NCI-H146 treated with DMSO at 0.1 percent for 48 hours (cell line): ENCODE results near the gene CCRL2.
A peak's percentile ranks its signal among the peaks of the same experiment; 100 is the strongest.
"Not testable (repeated sequence)": the region's sequence is repeated elsewhere in the genome, so short reads cannot be mapped to it uniquely, and the experiment has no call there.

ENCODE experiments used
- DNase-seq: peaks from one replicate; lab custom pipeline; 2025; ENCODE audit not compliant: unreplicated experiment; lab: John Stamatoyannopoulos, UW

The CCRL2 gene

DNA sequence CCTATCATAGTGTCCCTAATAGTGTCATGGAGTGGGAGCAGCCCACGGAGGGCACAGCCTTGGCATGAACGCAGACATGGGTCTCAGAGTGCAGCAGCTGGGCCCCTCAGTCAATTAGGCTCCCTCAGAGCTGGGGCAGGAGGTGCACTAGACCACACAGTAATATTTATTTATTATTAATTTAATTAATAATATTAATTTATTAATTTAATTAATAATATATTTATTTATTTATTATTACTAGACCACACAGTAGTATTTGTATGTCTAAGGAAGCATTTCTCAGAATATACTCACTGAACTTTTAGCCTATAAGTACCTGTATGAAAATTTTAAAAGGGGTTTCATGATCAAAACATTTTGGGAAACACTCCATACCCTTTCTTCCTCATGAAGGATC lies 5.5 kb upstream of the CCRL2 start:
- DNase-seq: no peak

GRCh38 chr3:46402902-46403301 lies 4.2 kb upstream of the CCRL2 start:
- DNase-seq: not testable (repeated sequence)

- DNase-seq: no peak
Observed at GRCh38 chr3:46405301-46406019, 1.6 kb upstream of the CCRL2 start.

DNA sequence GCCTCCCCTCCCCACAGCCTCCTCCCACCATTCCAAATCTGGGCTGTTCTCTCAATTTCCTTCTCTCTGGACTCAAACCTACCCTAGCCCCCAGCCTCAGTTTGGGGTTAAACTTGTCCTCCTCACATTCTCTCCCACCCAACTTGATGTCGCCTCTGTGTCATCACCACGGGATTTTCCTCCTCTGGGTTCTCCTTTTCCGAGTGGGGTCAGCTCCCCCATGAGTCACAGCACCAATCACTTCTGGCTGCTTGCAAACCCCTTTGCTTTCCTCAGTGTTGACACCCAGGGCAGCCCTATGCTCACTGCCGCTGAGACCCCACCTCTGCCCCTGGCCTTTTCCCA lies 644 bp upstream of the CCRL2 start:
- DNase-seq: no peak

DNA sequence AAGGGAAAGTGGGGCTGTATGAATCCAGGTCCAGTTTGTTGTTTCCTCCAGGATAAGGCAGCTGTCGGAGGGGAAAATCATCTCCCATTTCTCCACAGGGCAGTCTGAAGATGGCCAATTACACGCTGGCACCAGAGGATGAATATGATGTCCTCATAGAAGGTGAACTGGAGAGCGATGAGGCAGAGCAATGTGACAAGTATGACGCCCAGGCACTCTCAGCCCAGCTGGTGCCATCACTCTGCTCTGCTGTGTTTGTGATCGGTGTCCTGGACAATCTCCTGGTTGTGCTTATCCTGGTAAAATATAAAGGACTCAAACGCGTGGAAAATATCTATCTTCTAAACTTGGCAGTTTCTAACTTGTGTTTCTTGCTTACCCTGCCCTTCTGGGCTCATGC lies 911 bp downstream of the CCRL2 start:
- no peak for DNase-seq

- DNase-seq: no peak
Observed at GRCh38 chr3:46408853-46409252, 1.8 kb downstream of the CCRL2 start.

- DNase-seq: no peak
Observed at GRCh38 chr3:46409739-46410489, 2.9 kb downstream of the CCRL2 start.

- DNase-seq: no peak
Observed at GRCh38 chr3:46410669-46411068, 3.6 kb downstream of the CCRL2 start.

DNA sequence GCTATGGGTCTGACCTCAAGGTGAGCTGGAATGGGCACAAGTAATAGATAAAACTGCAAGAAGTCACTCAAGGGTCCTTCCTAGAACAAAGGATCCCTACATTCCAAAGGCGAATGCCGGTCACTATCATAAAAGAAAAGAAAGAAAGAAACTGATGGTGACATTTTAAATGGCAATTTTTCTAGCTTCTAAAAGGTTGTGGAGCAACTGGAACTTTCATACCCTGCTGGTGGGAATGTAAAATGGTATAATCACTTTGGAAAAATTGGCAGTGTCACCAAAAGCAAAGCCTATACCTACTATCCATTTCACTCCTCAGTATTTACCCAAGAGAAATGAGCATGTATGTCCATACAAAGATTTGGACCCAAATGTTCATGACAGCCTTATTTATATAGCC lies 4.2 kb downstream of the CCRL2 start:
- DNase-seq: no peak

- DNase-seq: no peak
Observed at GRCh38 chr3:46412786-46413298, 5.8 kb downstream of the CCRL2 start.

DNA sequence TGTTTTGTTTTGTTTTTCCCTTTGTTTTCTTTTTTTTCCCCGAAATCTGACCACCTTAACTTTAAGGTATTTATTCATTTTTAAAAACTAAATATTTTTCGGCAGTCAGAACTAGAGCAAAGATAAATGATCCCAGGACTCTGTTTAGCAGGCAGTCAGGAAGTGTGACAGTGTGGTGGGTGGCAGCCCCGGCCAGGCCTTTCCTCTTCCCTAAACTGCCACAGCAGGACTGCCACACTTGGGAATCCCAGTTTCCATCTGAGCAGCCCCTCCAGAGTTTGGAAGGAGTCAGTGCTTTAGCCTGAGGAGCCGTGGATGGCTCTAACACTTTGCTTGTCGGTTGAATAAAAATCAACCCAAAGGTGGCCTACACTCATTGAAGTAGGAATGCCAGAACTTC lies 6.9 kb downstream of the CCRL2 start:
- no peak for DNase-seq

- no peak for DNase-seq
Observed at GRCh38 chr3:46414739-46415138, 7.7 kb downstream of the CCRL2 start.

GRCh38 chr3:46416125-46416810 lies 9.2 kb downstream of the CCRL2 start:
- DNase-seq: peak; percentile 90

- no peak for DNase-seq
Observed at GRCh38 chr3:46416811-46417510, 9.9 kb downstream of the CCRL2 start.

DNA sequence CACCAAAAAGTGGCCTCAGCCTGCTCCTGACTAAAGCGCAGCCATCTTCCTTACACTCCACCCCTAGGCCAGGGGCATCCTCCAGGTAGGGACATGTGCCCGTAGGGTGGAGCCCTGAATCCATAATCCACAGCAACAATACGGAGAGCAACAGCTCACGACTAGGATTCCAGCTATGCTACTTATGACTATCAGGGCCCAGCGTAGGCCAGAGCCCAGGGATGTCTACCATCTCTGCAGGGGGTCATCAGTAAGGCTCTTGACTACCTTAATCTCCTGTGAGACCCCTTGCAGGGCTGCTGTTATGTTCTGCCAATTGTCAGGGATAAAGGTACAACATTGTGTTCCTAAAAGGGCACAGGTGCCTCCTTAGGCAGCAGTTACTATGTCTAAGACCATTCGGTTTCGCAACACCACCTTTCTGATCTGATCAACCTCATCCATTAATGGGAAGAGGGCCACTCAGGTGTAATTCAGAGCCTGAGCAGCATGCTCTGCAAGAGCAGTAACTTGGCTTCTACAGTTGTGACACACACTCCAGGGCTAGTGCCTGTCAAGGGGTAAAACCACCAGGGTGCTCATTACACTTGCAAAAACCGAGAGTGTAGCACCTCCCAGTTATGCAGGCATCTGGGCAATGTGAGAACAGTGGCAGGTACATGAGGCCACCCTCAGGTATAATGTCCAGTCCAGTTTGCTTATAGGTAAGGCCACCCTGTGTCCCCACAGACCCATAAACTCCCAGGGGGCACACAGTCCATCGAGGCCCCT lies 11.0 kb downstream of the CCRL2 start:
- DNase-seq: no peak

DNA sequence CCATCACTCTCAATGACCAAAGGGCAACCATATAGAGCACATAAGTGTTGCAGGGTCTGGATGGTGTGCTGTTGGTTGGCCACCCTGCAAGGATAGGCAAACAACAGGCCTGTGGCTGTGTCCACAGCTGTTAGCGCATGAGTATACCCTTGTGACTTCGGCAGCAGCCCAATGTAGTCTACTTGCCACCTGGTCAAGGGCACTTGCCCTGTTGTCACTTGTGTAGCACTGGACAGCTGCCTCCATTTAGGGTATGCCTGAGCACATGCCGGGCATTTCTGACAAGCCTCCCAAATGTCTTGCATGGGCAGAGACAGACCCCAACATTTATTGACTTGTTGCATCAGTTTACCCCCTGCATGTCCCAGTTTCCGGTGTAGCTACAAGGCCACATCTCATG lies 12.8 kb downstream of the CCRL2 start:
- DNase-seq: no peak

GRCh38 chr3:46420931-46421330 lies 13.9 kb downstream of the CCRL2 start:
- DNase-seq: no peak

DNA sequence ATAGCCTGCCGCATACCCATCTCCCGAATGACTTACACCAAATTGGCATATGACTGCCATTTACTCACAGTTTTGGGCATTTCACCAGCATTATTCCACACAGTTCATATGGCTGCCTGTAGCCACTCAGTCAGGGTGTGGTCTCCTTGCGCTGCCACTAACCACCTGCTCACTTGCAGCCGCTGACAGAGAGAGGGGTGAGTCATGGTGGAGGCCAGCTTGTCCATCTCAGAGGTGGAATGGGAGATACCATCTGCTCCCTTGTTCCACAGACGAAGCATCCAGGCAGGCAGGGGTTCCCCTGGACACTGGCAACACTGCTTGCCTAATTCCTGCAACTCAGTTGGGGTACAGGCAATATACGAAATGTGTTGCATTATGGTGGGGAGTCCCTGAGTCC lies 15.6 kb downstream of the CCRL2 start:
- DNase-seq: peak; percentile 21

GRCh38 chr3:46423588-46423987 lies 16.5 kb downstream of the CCRL2 start:
- no peak for DNase-seq

DNA sequence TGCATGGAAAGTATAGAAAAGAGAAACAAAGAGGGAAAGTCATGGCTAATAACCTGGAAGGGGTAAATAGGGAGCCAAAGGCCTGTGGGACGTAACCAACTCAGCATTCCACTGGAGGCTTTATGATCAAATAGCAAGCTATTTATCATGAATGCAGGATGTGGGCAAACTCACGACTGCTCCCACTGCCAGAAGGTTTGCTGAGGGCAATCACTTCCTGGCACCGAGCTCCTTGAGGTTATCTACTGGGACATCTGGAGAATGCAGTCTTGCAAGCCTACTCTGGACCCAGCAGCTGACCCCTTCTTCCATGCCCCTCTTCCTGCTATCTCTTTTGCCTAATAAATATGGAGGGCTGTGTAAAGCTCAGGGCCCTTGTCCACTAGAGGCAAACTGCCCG lies 19.4 kb downstream of the CCRL2 start:
- DNase-seq: not testable (repeated sequence)

GRCh38 chr3:46427404-46427803 lies 20.3 kb downstream of the CCRL2 start:
- not testable (repeated sequence) for DNase-seq
